Measurements from ENCODE around the gene EGLN2. TPM values are rescaled to one million over a fixed set of nuclear protein-coding genes. Genes with fewer than 3 reads are reported as not detected.

EGLN2 gene
- total RNA-seq, 1 experiment from 2014 or later: 115 TPM

GRCh38 chr19:40762754-40763470 is 36.1 kb upstream of the EGLN2 start:
- H3K27ac ChIP-seq (ENCODE audit: low read length): no peak overlapping the region
- DNase-seq (ENCODE audit: low read depth, low spot score) (no peak), ATAC-seq (no peak)
- peaks cover 17% of the 10 kb centered on the region for H3K36me3 ChIP-seq (ENCODE audit: control insufficient read depth, insufficient read depth, low read length)
- intact Hi-C loops (cut with micrococcal nuclease; ENCODE audit: unreplicated experiment) (no loop called here), in situ Hi-C loops (cut with HindIII; ENCODE audit: low pct_unique_long_range_greater_than_20kb, low sequenced_read_pairs) (no loop called here)
- no peaks in the 10 kb centered on the region for H3K4me1 ChIP-seq (ENCODE audit: control insufficient read depth, insufficient read depth, low read length)
- TF ChIP-seq SIN3A (IDR thresholded peaks at IDR 0.05; ENCODE audit: borderline replicate concordance, insufficient read depth, low read depth, low read length) (no peak), TCF7L2 (IDR thresholded peaks at IDR 0.05; ENCODE audit: low read depth, low read length) (no peak)
- BruUV-seq (replicated peaks): no TSS peak
- no peaks in the 10 kb centered on the region for H3K9me3 ChIP-seq (ENCODE audit: control insufficient read depth, insufficient read depth, low read depth, low read length)
- ChIA-PET CTCF (no interaction called here), POLR2A (no interaction called here)
- H3K27me3 ChIP-seq (ENCODE audit: control insufficient read depth, insufficient read depth, low read length): no peaks in the 10 kb centered on the region
- no peak overlapping the region for H3K4me3 ChIP-seq (ENCODE audit: low read depth in 2 of 2, low read length in 2 of 2)

- in situ Hi-C loops (cut with HindIII; ENCODE audit: low pct_unique_long_range_greater_than_20kb, low sequenced_read_pairs): no loop called here
- ATAC-seq: no peak
- DNase-seq (ENCODE audit: low read depth, low spot score): no peak
- TF ChIP-seq REST (IDR thresholded peaks at IDR 0.05; ENCODE audit: insufficient read depth in 1 of 2, low read depth in 2 of 2, low read length in 1 of 2) (no peak), TCF7L2 (IDR thresholded peaks at IDR 0.05; ENCODE audit: low read depth, low read length) (no peak), POLR2AphosphoS5 (IDR thresholded peaks at IDR 0.05; ENCODE audit: low read depth, low read length) (no peak), CTCF (IDR thresholded peaks at IDR 0.05) (no peak), SIN3A (IDR thresholded peaks at IDR 0.05; ENCODE audit: borderline replicate concordance, insufficient read depth, low read depth, low read length) (no peak)
- Histone ChIP-seq H3K9me3 (ENCODE audit: control insufficient read depth, insufficient read depth, low read depth, low read length) (no peaks in the 10 kb centered on the region), H3K27ac (ENCODE audit: low read length) (no peak overlapping the region), H3K36me3 (ENCODE audit: control insufficient read depth, insufficient read depth, low read length) (peaks cover 17% of the 10 kb centered on the region), H3K27me3 (ENCODE audit: control insufficient read depth, insufficient read depth, low read length) (no peaks in the 10 kb centered on the region), H3K4me1 (ENCODE audit: control insufficient read depth, insufficient read depth, low read length) (no peaks in the 10 kb centered on the region), H3K4me3 (ENCODE audit: low read depth in 2 of 2, low read length in 2 of 2) (no peak overlapping the region)
- BruUV-seq (replicated peaks): no TSS peak
- intact Hi-C loops (cut with micrococcal nuclease; ENCODE audit: unreplicated experiment): no loop called here
- POLR2A ChIA-PET: no interaction called here
- CTCF ChIA-PET: no interaction called here
Measured at GRCh38 chr19:40763526-40763925, 35.5 kb upstream of the EGLN2 start.

- in situ Hi-C loops (cut with HindIII; ENCODE audit: low pct_unique_long_range_greater_than_20kb, low sequenced_read_pairs): no loop called here
- no peak for ATAC-seq
Measured at GRCh38 chr19:40763963-40764362, 35.0 kb upstream of the EGLN2 start.

More at GRCh38 chr19:40763963-40764362, 35.0 kb upstream of the EGLN2 start:
- ChIA-PET POLR2A (no interaction called here), CTCF (no interaction called here)
- Histone ChIP-seq H3K36me3 (ENCODE audit: control insufficient read depth, insufficient read depth, low read length) (peaks cover 17% of the 10 kb centered on the region), H3K27ac (ENCODE audit: low read length) (no peak overlapping the region), H3K9me3 (ENCODE audit: control insufficient read depth, insufficient read depth, low read depth, low read length) (no peaks in the 10 kb centered on the region), H3K4me3 (ENCODE audit: low read depth in 2 of 2, low read length in 2 of 2) (no peak overlapping the region), H3K27me3 (ENCODE audit: control insufficient read depth, insufficient read depth, low read length) (no peaks in the 10 kb centered on the region), H3K4me1 (ENCODE audit: control insufficient read depth, insufficient read depth, low read length) (no peaks in the 10 kb centered on the region)
- TF ChIP-seq CTCF (IDR thresholded peaks at IDR 0.05) (no peak), SIN3A (IDR thresholded peaks at IDR 0.05; ENCODE audit: borderline replicate concordance, insufficient read depth, low read depth, low read length) (no peak), TCF7L2 (IDR thresholded peaks at IDR 0.05; ENCODE audit: low read depth, low read length) (no peak), REST (IDR thresholded peaks at IDR 0.05; ENCODE audit: insufficient read depth in 1 of 2, low read depth in 2 of 2, low read length in 1 of 2) (no peak), POLR2AphosphoS5 (IDR thresholded peaks at IDR 0.05; ENCODE audit: low read depth, low read length) (no peak)
- intact Hi-C loops (cut with micrococcal nuclease; ENCODE audit: unreplicated experiment): no loop called here
- DNase-seq (ENCODE audit: low read depth, low spot score): no peak
- no TSS peak for BruUV-seq (replicated peaks)
